SK-N-SH (cell line): ENCODE measurements around the gene PECR. TPM values are rescaled to one million over a fixed set of nuclear protein-coding genes. Genes with fewer than 3 reads are reported as not detected.

Source experiments
- CTCF ChIA-PET: fragments of 300-600, 350-600 bp; formaldehyde crosslinking; extraction: SDS; loops from one replicate; lab custom pipeline; 2021; lab: Yijun Ruan, JAX
- POLR2A ChIA-PET: fragments of 350-600 bp; sonication (Branson Sonifier 250); formaldehyde crosslinking; extraction: SDS; loops from one replicate; lab custom pipeline; 2020; ENCODE audit warnings: antibody characterized with exemption, inconsistent platforms; lab: Yijun Ruan, JAX
- DNase-seq: peaks from one replicate; pipeline ENCODE4 v3.0.0; 2012
- H2AFZ ChIP-seq: fragments of 200-600 bp; sonication (generic); 2 replicates; pipeline ENCODE4 v1.8.1; 2016; ENCODE audit warnings: antibody characterized with exemption, mild to moderate bottlenecking, low read depth
- H3F3A ChIP-seq: fragments of 200-600 bp; sonication (generic); replicated peaks from 2 replicates; pipeline ENCODE3; 2016; ENCODE audit warnings: antibody characterized with exemption, mild to moderate bottlenecking; ENCODE audit not compliant: insufficient read depth
- H3K27ac ChIP-seq, 2 experiments: fragments of 200-500 bp in 1 of 2; fragments of 200-600 bp in 1 of 2; sonication (Bioruptor generic) in 1 of 2; sonication (generic), shearing (Covaris generic) in 1 of 2; 2 replicates each; pipeline versions ENCODE4 v1.5.1 to v1.6.1; 2014 to 2016; ENCODE audit warnings: low read depth in 2 of 2, inconsistent platforms in 1 of 2, low read length in 1 of 2, mild to moderate bottlenecking in 1 of 2, mixed read lengths in 1 of 2
- H3K27me3 ChIP-seq: fragments of 200-600 bp; sonication (generic), shearing (Covaris generic); 2 replicates; pipeline ENCODE4 v1.6.1; 2016; ENCODE audit warnings: mixed run types; ENCODE audit not compliant: insufficient read depth
- H3K36me3 ChIP-seq, 2 experiments: fragments of 200-500 bp in 1 of 2; fragments of 200-600 bp in 1 of 2; sonication (Bioruptor generic) in 1 of 2; sonication (generic) in 1 of 2; replicated peaks in 1 of 2; 2 replicates each; pipeline versions ENCODE3 to v1.5.1; 2014 to 2016; ENCODE audit warnings: low read length in 1 of 2, mild to moderate bottlenecking in 1 of 2; ENCODE audit not compliant: insufficient read depth in 2 of 2, control insufficient read depth in 1 of 2
- H3K4me1 ChIP-seq, 2 experiments: fragments of 200-500 bp in 1 of 2; fragments of 200-600 bp in 1 of 2; sonication (Bioruptor generic) in 1 of 2; sonication (generic), shearing (Covaris generic) in 1 of 2; 2 replicates each; pipeline versions ENCODE4 v1.5.1 to v1.6.1; 2014 to 2016; ENCODE audit warnings: low read depth in 1 of 2, low read length in 1 of 2, mixed run types in 1 of 2; ENCODE audit not compliant: insufficient read depth in 2 of 2, control insufficient read depth in 1 of 2
- H3K4me2 ChIP-seq: fragments of 200-600 bp; sonication (generic), shearing (Covaris generic); 2 replicates; pipeline ENCODE4 v1.6.1; 2017; ENCODE audit warnings: mixed run types
- H3K4me3 ChIP-seq, 2 experiments: fragments of 200-500 bp in 1 of 2; fragments of 200-600 bp in 1 of 2; sonication (Bioruptor generic) in 1 of 2; sonication (generic), shearing (Covaris generic) in 1 of 2; 2 replicates each; pipeline versions ENCODE4 v1.5.1 to v1.8.1; 2014 to 2016; ENCODE audit warnings: low read depth in 2 of 2, inconsistent platforms in 1 of 2, low read length in 1 of 2, mild to moderate bottlenecking in 1 of 2, mixed read lengths in 1 of 2, moderate library complexity in 1 of 2
- H3K79me2 ChIP-seq: fragments of 200-600 bp; sonication (generic); 2 replicates; pipeline ENCODE4 v1.8.1; 2017; ENCODE audit warnings: mild to moderate bottlenecking; ENCODE audit not compliant: insufficient read depth
- H3K9ac ChIP-seq: fragments of 200-600 bp; sonication (generic); 2 replicates; pipeline ENCODE4 v1.6.1; 2017; ENCODE audit warnings: mixed run types
- H3K9me2 ChIP-seq: fragments of 200-600 bp; sonication (generic); 2 replicates; pipeline ENCODE4 v1.6.1; 2017; ENCODE audit warnings: mixed run types
- H3K9me3 ChIP-seq: fragments of 200-600 bp; sonication (generic); 2 replicates; pipeline ENCODE4 v1.6.1; 2017; ENCODE audit warnings: mixed run types, mild to moderate bottlenecking, moderate library complexity
- H4K20me1 ChIP-seq: fragments of 200-600 bp; sonication (generic); 2 replicates; pipeline ENCODE4 v1.6.1; 2017; ENCODE audit warnings: mild to moderate bottlenecking, mixed run types; ENCODE audit not compliant: insufficient read depth
- FOXJ3 ChIP-seq: sonication (generic); formaldehyde crosslinking; IDR thresholded peaks from 2 replicates; pipeline ENCODE4 v1.5.1; 2020; ENCODE audit warnings: mild to moderate bottlenecking, missing genetic modification reagents
- POLR2AphosphoS5 ChIP-seq: IDR thresholded peaks from 2 replicates; pipeline ENCODE4 v1.6.1; 2012; ENCODE audit warnings: low read depth, low read length
- RFX5 ChIP-seq: IDR thresholded peaks from 2 replicates; pipeline ENCODE4 v1.6.1; 2012; ENCODE audit warnings: mild to moderate bottlenecking, improper control_type of control experiment, low read length
- TAF1 ChIP-seq: IDR thresholded peaks from 2 replicates; pipeline ENCODE4 v1.6.1; 2012; ENCODE audit warnings: low read depth, mild to moderate bottlenecking, low read length, moderate library complexity, borderline replicate concordance
- TCF12 ChIP-seq: IDR thresholded peaks from 2 replicates; pipeline ENCODE4 v1.4.0; 2012
- WGBS: methylation state at CpG from one replicate; pipeline ENCODE4 v1.1.6; 2017; ENCODE audit warnings: low lambda C conversion rate; 5-methylcytosine and 5-hydroxymethylcytosine counted together
- polyA plus RNA-seq, 3 experiments: library from polyadenylated mRNA; depleted of rRNA; stranded (reverse); fragments of >200 nt; gene quantifications; 2 replicates each; pipeline ENCODE4 v1.2.3, GENCODE V29; 2012
- TF ChIP-seq, protein P1 (sequence below): fragments of 150-350 bp; IDR thresholded peaks from 2 replicates; pipeline ENCODE4 v1.6.1; 2017; ENCODE audit warnings: antibody characterized with exemption, low read length, low read depth, borderline replicate concordance
- TF ChIP-seq, protein P2 (sequence below): IDR thresholded peaks from 2 replicates; pipeline ENCODE4; 2012
- TF ChIP-seq, protein P3 (sequence below): IDR thresholded peaks from 2 replicates; pipeline ENCODE4 v1.4.0; 2012; ENCODE audit warnings: low read depth, borderline replicate concordance
- TF ChIP-seq, protein P4 (sequence below): fragments of 150-350 bp; IDR thresholded peaks from 2 replicates; pipeline ENCODE4 v1.6.1; 2016; ENCODE audit warnings: mild to moderate bottlenecking, low read depth, low read length
- TF ChIP-seq, protein P5 (sequence below): IDR thresholded peaks from 2 replicates; pipeline ENCODE4 v1.6.1; 2012; ENCODE audit warnings: mild to moderate bottlenecking, low read depth, low read length, moderate library complexity
- TF ChIP-seq, protein P6 (sequence below): fragments of 200-600 bp; sonication (generic); IDR thresholded peaks from 2 replicates; pipeline ENCODE4 v1.6.1; 2017; ENCODE audit warnings: antibody characterized with exemption, mild to moderate bottlenecking, moderate library complexity

The PECR gene
- polyA plus RNA-seq, 1 of the 3 experiments (the other 2 are of a cell fraction) = 18.6 TPM

DNA sequence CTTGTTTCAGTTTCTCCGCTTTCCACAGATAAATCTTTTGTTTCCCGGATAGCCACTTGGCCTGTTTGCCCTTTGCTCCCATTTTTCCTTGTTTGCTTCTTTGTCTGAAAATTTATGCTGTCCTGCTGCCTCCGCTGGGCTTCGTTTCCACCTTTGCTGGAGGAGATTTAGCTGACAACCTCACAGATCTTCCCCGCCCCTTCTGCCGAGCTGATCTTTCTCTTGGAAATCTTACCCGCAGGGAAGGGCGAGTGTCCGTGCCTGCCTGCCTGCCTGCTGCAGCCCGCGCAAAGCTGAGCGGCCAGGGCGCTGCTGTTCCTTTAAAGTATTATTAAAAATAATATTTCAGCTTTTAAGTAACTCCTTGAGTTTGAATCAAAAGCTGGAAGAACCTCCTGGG, 26.2 kb upstream of the PECR start:
- H2AFZ ChIP-seq = no peak overlapping the region
- H3K4me2 ChIP-seq = no peak overlapping the region
- H3K4me3 ChIP-seq = no peak overlapping the region
- H3K4me1 ChIP-seq = peaks cover 9 to 19% of the 10 kb centered on the region in 2 experiments
- DNase-seq = no peak
- CTCF ChIA-PET = interaction anchor here (1.0 to 1.2 kb wide), 3 partner anchors 26 to 76 kb away, joined by 3 to 4 read pairs (median 3); partner anchors contain the start of gene TMEM169
- H3K9ac ChIP-seq = no peak overlapping the region
- H3K27me3 ChIP-seq = no peaks in the 10 kb centered on the region
- no peaks in the 10 kb centered on the region for H3K9me2 ChIP-seq
- no peaks in the 10 kb centered on the region for H3K9me3 ChIP-seq
- no peak for TF ChIP-seq TCF12
- no peak for TF ChIP-seq POLR2AphosphoS5
- TF ChIP-seq, protein P1, sequence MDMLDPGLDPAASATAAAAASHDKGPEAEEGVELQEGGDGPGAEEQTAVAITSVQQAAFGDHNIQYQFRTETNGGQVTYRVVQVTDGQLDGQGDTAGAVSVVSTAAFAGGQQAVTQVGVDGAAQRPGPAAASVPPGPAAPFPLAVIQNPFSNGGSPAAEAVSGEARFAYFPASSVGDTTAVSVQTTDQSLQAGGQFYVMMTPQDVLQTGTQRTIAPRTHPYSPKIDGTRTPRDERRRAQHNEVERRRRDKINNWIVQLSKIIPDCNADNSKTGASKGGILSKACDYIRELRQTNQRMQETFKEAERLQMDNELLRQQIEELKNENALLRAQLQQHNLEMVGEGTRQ = no peak
- TF ChIP-seq FOXJ3 (CRISPR knock-in tag) = no peak
- TF ChIP-seq, protein P2, sequence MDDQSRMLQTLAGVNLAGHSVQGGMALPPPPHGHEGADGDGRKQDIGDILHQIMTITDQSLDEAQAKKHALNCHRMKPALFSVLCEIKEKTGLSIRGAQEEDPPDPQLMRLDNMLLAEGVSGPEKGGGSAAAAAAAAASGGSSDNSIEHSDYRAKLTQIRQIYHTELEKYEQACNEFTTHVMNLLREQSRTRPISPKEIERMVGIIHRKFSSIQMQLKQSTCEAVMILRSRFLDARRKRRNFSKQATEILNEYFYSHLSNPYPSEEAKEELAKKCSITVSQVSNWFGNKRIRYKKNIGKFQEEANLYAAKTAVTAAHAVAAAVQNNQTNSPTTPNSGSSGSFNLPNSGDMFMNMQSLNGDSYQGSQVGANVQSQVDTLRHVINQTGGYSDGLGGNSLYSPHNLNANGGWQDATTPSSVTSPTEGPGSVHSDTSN = no peak
- TF ChIP-seq RFX5 = no peak
- no peak for TF ChIP-seq TAF1
- TF ChIP-seq, protein P3, sequence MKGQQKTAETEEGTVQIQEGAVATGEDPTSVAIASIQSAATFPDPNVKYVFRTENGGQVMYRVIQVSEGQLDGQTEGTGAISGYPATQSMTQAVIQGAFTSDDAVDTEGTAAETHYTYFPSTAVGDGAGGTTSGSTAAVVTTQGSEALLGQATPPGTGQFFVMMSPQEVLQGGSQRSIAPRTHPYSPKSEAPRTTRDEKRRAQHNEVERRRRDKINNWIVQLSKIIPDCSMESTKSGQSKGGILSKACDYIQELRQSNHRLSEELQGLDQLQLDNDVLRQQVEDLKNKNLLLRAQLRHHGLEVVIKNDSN = no peak
- TF ChIP-seq, protein P4, sequence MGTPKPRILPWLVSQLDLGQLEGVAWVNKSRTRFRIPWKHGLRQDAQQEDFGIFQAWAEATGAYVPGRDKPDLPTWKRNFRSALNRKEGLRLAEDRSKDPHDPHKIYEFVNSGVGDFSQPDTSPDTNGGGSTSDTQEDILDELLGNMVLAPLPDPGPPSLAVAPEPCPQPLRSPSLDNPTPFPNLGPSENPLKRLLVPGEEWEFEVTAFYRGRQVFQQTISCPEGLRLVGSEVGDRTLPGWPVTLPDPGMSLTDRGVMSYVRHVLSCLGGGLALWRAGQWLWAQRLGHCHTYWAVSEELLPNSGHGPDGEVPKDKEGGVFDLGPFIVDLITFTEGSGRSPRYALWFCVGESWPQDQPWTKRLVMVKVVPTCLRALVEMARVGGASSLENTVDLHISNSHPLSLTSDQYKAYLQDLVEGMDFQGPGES = no peak
- TF ChIP-seq, protein P5, sequence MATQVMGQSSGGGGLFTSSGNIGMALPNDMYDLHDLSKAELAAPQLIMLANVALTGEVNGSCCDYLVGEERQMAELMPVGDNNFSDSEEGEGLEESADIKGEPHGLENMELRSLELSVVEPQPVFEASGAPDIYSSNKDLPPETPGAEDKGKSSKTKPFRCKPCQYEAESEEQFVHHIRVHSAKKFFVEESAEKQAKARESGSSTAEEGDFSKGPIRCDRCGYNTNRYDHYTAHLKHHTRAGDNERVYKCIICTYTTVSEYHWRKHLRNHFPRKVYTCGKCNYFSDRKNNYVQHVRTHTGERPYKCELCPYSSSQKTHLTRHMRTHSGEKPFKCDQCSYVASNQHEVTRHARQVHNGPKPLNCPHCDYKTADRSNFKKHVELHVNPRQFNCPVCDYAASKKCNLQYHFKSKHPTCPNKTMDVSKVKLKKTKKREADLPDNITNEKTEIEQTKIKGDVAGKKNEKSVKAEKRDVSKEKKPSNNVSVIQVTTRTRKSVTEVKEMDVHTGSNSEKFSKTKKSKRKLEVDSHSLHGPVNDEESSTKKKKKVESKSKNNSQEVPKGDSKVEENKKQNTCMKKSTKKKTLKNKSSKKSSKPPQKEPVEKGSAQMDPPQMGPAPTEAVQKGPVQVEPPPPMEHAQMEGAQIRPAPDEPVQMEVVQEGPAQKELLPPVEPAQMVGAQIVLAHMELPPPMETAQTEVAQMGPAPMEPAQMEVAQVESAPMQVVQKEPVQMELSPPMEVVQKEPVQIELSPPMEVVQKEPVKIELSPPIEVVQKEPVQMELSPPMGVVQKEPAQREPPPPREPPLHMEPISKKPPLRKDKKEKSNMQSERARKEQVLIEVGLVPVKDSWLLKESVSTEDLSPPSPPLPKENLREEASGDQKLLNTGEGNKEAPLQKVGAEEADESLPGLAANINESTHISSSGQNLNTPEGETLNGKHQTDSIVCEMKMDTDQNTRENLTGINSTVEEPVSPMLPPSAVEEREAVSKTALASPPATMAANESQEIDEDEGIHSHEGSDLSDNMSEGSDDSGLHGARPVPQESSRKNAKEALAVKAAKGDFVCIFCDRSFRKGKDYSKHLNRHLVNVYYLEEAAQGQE = no peak
- TF ChIP-seq, protein P6, sequence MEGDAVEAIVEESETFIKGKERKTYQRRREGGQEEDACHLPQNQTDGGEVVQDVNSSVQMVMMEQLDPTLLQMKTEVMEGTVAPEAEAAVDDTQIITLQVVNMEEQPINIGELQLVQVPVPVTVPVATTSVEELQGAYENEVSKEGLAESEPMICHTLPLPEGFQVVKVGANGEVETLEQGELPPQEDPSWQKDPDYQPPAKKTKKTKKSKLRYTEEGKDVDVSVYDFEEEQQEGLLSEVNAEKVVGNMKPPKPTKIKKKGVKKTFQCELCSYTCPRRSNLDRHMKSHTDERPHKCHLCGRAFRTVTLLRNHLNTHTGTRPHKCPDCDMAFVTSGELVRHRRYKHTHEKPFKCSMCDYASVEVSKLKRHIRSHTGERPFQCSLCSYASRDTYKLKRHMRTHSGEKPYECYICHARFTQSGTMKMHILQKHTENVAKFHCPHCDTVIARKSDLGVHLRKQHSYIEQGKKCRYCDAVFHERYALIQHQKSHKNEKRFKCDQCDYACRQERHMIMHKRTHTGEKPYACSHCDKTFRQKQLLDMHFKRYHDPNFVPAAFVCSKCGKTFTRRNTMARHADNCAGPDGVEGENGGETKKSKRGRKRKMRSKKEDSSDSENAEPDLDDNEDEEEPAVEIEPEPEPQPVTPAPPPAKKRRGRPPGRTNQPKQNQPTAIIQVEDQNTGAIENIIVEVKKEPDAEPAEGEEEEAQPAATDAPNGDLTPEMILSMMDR = no peak
- TF ChIP-seq, all 33 proteins: peak for 0
- Histone ChIP-seq H3K36me3 (peaks cover 21 to 23% of the 10 kb centered on the region in 2 experiments), H3K79me2 (peaks cover 36% of the 10 kb centered on the region), H3F3A (peaks cover 4% of the 10 kb centered on the region), H3K27ac (no peak overlapping the region), H4K20me1 (peaks cover 11% of the 10 kb centered on the region)
- POLR2A ChIA-PET = interaction anchor here (1.4 kb wide), 2 partner anchors 24 to 26 kb away, joined by 3 to 4 read pairs; partner anchors contain the start of genes PECR and TMEM169
- 94% methylated on average over 13 of the region's 13 CpGs for WGBS
